Measurements from ENCODE around the gene WAPL.

Gene WAPL

GRCh38 chr10:86522510-86522855 lies 891 bp upstream of the WAPL start:
- no peak for DNase-seq

GRCh38 chr10:86520871-86521677 lies 518 bp downstream of the WAPL start:
- peak; percentile 33 for DNase-seq

- DNase-seq, result no peak
Observed at GRCh38 chr10:86518781-86519180, 2.8 kb downstream of the WAPL start.

GRCh38 chr10:86512137-86512536 lies 9.5 kb downstream of the WAPL start:
- DNase-seq, result no peak

GRCh38 chr10:86511027-86511865 lies 10.3 kb downstream of the WAPL start:
- DNase-seq, result no peak

GRCh38 chr10:86509145-86509544 lies 12.4 kb downstream of the WAPL start:
- no peak for DNase-seq

- no peak for DNase-seq
Observed at GRCh38 chr10:86508217-86508616, 13.4 kb downstream of the WAPL start.

- DNase-seq, result no peak
Observed at GRCh38 chr10:86506499-86506898, 15.1 kb downstream of the WAPL start.

- DNase-seq, result no peak
Observed at GRCh38 chr10:86506062-86506461, 15.5 kb downstream of the WAPL start.

GRCh38 chr10:86504510-86504909 lies 17.1 kb downstream of the WAPL start:
- DNase-seq, result no peak

- DNase-seq, result no peak
Observed at GRCh38 chr10:86500846-86501245, 20.7 kb downstream of the WAPL start.

GRCh38 chr10:86498598-86498997 lies 23.0 kb downstream of the WAPL start:
- no peak for DNase-seq

GRCh38 chr10:86497621-86498020 lies 24.0 kb downstream of the WAPL start:
- no peak for DNase-seq

GRCh38 chr10:86489960-86490612 lies 31.5 kb downstream of the WAPL start:
- DNase-seq, result no peak

GRCh38 chr10:86489071-86489810 lies 32.4 kb downstream of the WAPL start:
- DNase-seq, result no peak

- DNase-seq, result no peak
Observed at GRCh38 chr10:86486856-86487255, 34.7 kb downstream of the WAPL start.

- no peak for DNase-seq
Observed at GRCh38 chr10:86483664-86484063, 37.9 kb downstream of the WAPL start.

- DNase-seq, result no peak
Observed at GRCh38 chr10:86481761-86482160, 39.8 kb downstream of the WAPL start.

GRCh38 chr10:86480571-86480970 lies 41.0 kb downstream of the WAPL start:
- DNase-seq, result no peak

- DNase-seq, result no peak
Observed at GRCh38 chr10:86472061-86472460, 49.5 kb downstream of the WAPL start.

- DNase-seq, result no peak
Observed at GRCh38 chr10:86461963-86462804, 59.4 kb downstream of the WAPL start.

- no peak for DNase-seq
Observed at GRCh38 chr10:86451604-86451960, 70.0 kb downstream of the WAPL start.
